H9 (cell line): ENCODE measurements around the gene YWHAH. TPM values are rescaled to one million over a fixed set of nuclear protein-coding genes. Genes with fewer than 3 reads are reported as not detected.

Source experiments
- DNase-seq: peaks from one replicate; pipeline ENCODE4 v3.0.0-alpha.2; 2017
- H2AFZ ChIP-seq: one replicate; pipeline ENCODE4 v1.6.1; 2013; ENCODE audit warnings: mild to moderate bottlenecking, low read length, control low read depth, moderate library complexity
- H2AK5ac ChIP-seq: 2 replicates; pipeline ENCODE4 v1.6.1; 2013; ENCODE audit warnings: low read length, control low read depth, mixed read lengths; ENCODE audit not compliant: insufficient read length
- H2BK120ac ChIP-seq: one replicate; pipeline ENCODE4 v1.6.1; 2013; ENCODE audit warnings: low read depth, mild to moderate bottlenecking, low read length, control low read depth, inconsistent platforms; ENCODE audit not compliant: poor library complexity, severe bottlenecking
- H2BK12ac ChIP-seq: 2 replicates; pipeline ENCODE4 v1.6.1; 2013; ENCODE audit warnings: low read length, control low read depth, mixed read lengths, low read depth; ENCODE audit not compliant: insufficient read length
- H2BK15ac ChIP-seq: 2 replicates; pipeline ENCODE4 v1.6.1; 2013; ENCODE audit warnings: low read depth, low read length, control low read depth
- H2BK20ac ChIP-seq: one replicate; pipeline ENCODE4 v1.6.1; 2013; ENCODE audit warnings: low read depth, mild to moderate bottlenecking, low read length, control low read depth, inconsistent platforms; ENCODE audit not compliant: poor library complexity, severe bottlenecking
- H2BK5ac ChIP-seq: 2 replicates; pipeline ENCODE4 v1.6.1; 2013; ENCODE audit warnings: low read length, control low read depth, mixed read lengths; ENCODE audit not compliant: insufficient read length
- H3K14ac ChIP-seq: 2 replicates; pipeline ENCODE4 v1.6.1; 2013; ENCODE audit warnings: low read length, control low read depth; ENCODE audit not compliant: insufficient read depth
- H3K18ac ChIP-seq: 2 replicates; pipeline ENCODE4 v1.6.1; 2013; ENCODE audit warnings: low read depth, mild to moderate bottlenecking, mixed read lengths, low read length, control low read depth; ENCODE audit not compliant: insufficient read length
- H3K23ac ChIP-seq: 2 replicates; pipeline ENCODE4 v1.6.1; 2013; ENCODE audit warnings: low read length, control low read depth, mixed read lengths, low read depth; ENCODE audit not compliant: insufficient read length
- H3K23me2 ChIP-seq: 2 replicates; pipeline ENCODE4 v1.6.1; 2013; ENCODE audit warnings: low read depth, mild to moderate bottlenecking, mixed read lengths, low read length, control low read depth; ENCODE audit not compliant: insufficient read length, poor library complexity, severe bottlenecking
- H3K27ac ChIP-seq: 2 replicates; pipeline ENCODE4 v1.5.1; 2013; ENCODE audit warnings: low read length, control low read depth, mixed read lengths, low read depth; ENCODE audit not compliant: insufficient read length
- H3K27me3 ChIP-seq: 2 replicates; pipeline ENCODE4 v1.6.1; 2013; ENCODE audit warnings: low read length, control low read depth, inconsistent platforms; ENCODE audit not compliant: insufficient read depth
- H3K4ac ChIP-seq: 2 replicates; pipeline ENCODE4 v1.6.1; 2013; ENCODE audit warnings: low read depth, mild to moderate bottlenecking, control low read depth, inconsistent platforms, low read length, moderate library complexity
- H3K4me1 ChIP-seq: 2 replicates; pipeline ENCODE4 v1.6.1; 2013; ENCODE audit warnings: low read length, control low read depth, inconsistent platforms; ENCODE audit not compliant: insufficient read depth
- H3K4me2 ChIP-seq: 2 replicates; pipeline ENCODE4 v1.6.1; 2013; ENCODE audit warnings: low read length, control low read depth, mixed read lengths; ENCODE audit not compliant: insufficient read length, insufficient read depth
- H3K56ac ChIP-seq: 2 replicates; pipeline ENCODE4 v1.6.1; 2013; ENCODE audit warnings: low read depth, mild to moderate bottlenecking, mixed read lengths, low read length, control low read depth; ENCODE audit not compliant: insufficient read length
- H3K79me1 ChIP-seq: 2 replicates; pipeline ENCODE4 v1.6.1; 2013; ENCODE audit warnings: low read depth, mild to moderate bottlenecking, moderate library complexity, low read length, control low read depth, inconsistent platforms; ENCODE audit not compliant: insufficient read depth, poor library complexity, severe bottlenecking
- H3K79me2 ChIP-seq: 2 replicates; pipeline ENCODE4 v1.6.1; 2013; ENCODE audit warnings: low read length, control low read depth, inconsistent platforms; ENCODE audit not compliant: insufficient read depth
- H3K9ac ChIP-seq: 2 replicates; pipeline ENCODE4 v1.6.1; 2013; ENCODE audit warnings: low read length, control low read depth, mixed read lengths; ENCODE audit not compliant: insufficient read length; ENCODE audit errors: extremely low read depth
- H3K9me3 ChIP-seq: one replicate; pipeline ENCODE4 v1.6.1; 2013; ENCODE audit warnings: low read depth, low read length, inconsistent platforms; ENCODE audit not compliant: control insufficient read depth
- H3T11ph ChIP-seq: one replicate; pipeline ENCODE4 v1.6.1; 2013; ENCODE audit warnings: mild to moderate bottlenecking, low read length, control low read depth, inconsistent platforms
- H4K20me1 ChIP-seq: one replicate; pipeline ENCODE4 v1.6.1; 2013; ENCODE audit not compliant: control insufficient read depth, insufficient read length, insufficient read depth
- H4K5ac ChIP-seq: 2 replicates; pipeline ENCODE4 v1.6.1; 2013; ENCODE audit warnings: low read depth, mild to moderate bottlenecking, mixed read lengths, low read length, control low read depth; ENCODE audit not compliant: insufficient read length
- H4K8ac ChIP-seq: replicated peaks from 2 replicates; pipeline ENCODE4 v1.6.1; 2013; ENCODE audit warnings: low read length, control low read depth, mixed read lengths, low read depth; ENCODE audit not compliant: insufficient read length
- H4K91ac ChIP-seq: 2 replicates; pipeline ENCODE4 v1.6.1; 2013; ENCODE audit warnings: low read depth, mild to moderate bottlenecking, moderate library complexity, mixed read lengths, low read length, control low read depth; ENCODE audit not compliant: insufficient read length
- H3K27ac Mint-ChIP-seq, 3 experiments: 2 replicates in 2 of 3; 3 replicates in 1 of 3; pipeline ENCODE4 v1.8.0; 2020 to 2021; ENCODE audit warnings: mixed read lengths in 3 of 3, mild to moderate bottlenecking in 1 of 3, moderate library complexity in 1 of 3
- H3K27me3 Mint-ChIP-seq: 2 replicates; pipeline ENCODE4 v1.8.0; 2021; ENCODE audit warnings: low read depth, mild to moderate bottlenecking, moderate library complexity, mixed read lengths
- H3K36me3 Mint-ChIP-seq, 3 experiments: 2 replicates in 2 of 3; 3 replicates in 1 of 3; pipeline ENCODE4 v1.8.0; 2020 to 2021; ENCODE audit warnings: low read depth in 3 of 3, mixed read lengths in 3 of 3; ENCODE audit not compliant: insufficient read depth in 1 of 3
- H3K4me1 Mint-ChIP-seq, 2 experiments: 2 replicates each; pipeline ENCODE4 v1.8.0; 2020; ENCODE audit warnings: mixed read lengths in 2 of 2
- H3K4me3 Mint-ChIP-seq, 2 experiments: 2 replicates in 1 of 2; 3 replicates in 1 of 2; pipeline ENCODE4 v1.8.0; 2020 to 2021; ENCODE audit warnings: mild to moderate bottlenecking in 2 of 2, mixed read lengths in 2 of 2, moderate library complexity in 1 of 2
- H3K9me3 Mint-ChIP-seq, 2 experiments: 2 replicates in 1 of 2; 3 replicates in 1 of 2; pipeline ENCODE4 v1.8.0; 2020; ENCODE audit warnings: mild to moderate bottlenecking in 2 of 2, mixed read lengths in 2 of 2, moderate library complexity in 1 of 2
- WGBS: extraction: QIAGEN DNeasy Blood & Tissue Kit; methylation state at CpG from one replicate; pipeline ENCODE4 v1.1.7; 2013; ENCODE audit warnings: missing lambda C conversion rate, low lambda C conversion rate, mixed read lengths; ENCODE audit not compliant: insufficient read length; ENCODE audit errors: extremely low coverage; 5-methylcytosine and 5-hydroxymethylcytosine counted together
- total RNA-seq: library from RNA; stranded (reverse); gene quantifications from 2 replicates; pipeline ENCODE4 v1.2.1, GENCODE V29; 2021
- TF ChIP-seq, protein P1 (sequence below): fragments of 200-600 bp; sonication (generic); conservative IDR thresholded peaks from 3 replicates; pipeline ENCODE4 v1.8.0; 2021; ENCODE audit warnings: antibody characterized with exemption, mild to moderate bottlenecking

YWHAH gene
- total RNA-seq, 1 experiment from 2014 or later: 250 TPM

DNA sequence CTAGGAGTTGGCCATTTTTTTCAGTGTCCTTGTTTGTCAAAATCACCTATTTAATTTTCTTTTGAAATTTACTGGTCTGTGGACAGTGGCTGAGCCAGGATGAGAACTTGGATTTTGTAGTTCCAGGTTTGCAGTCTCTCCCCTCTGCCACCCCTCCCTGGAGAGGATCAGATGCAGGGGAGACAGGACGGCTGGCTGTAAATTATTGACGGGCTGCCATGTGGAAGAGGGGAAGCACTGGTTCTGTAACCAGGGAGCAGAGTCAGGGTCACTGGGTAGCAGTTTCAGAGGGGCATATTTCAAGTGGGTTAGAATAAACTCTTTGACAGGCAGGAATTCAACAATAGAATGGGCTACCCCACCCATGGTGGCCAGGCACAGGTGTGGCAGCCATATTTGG, 20.6 kb upstream of the YWHAH start:
- Histone ChIP-seq H3K27ac (no peak overlapping the region), H3K4me1 (no peaks in the 10 kb centered on the region), H3T11ph (no peak overlapping the region), H2AK5ac (no peak overlapping the region), H3K18ac (no peak overlapping the region), H3K23ac (no peak overlapping the region), H3K56ac (no peak overlapping the region), H4K8ac (no peak overlapping the region), H3K79me2 (no peaks in the 10 kb centered on the region), H2BK20ac (no peak overlapping the region), H4K20me1 (no peaks in the 10 kb centered on the region), H2AFZ (no peak overlapping the region), H3K4ac (no peak overlapping the region), H2BK120ac (no peak overlapping the region), H3K9ac (no peak overlapping the region), H3K79me1 (no peaks in the 10 kb centered on the region), H3K27me3 (no peaks in the 10 kb centered on the region), H3K23me2 (no peaks in the 10 kb centered on the region), H3K9me3 (no peaks in the 10 kb centered on the region), H2BK5ac (no peak overlapping the region), H4K91ac (no peak overlapping the region), H3K4me2 (no peak overlapping the region), H3K14ac (no peak overlapping the region), H2BK12ac (no peak overlapping the region), H4K5ac (no peak overlapping the region), H2BK15ac (no peak overlapping the region)
- Mint-ChIP-seq H3K36me3 (no peaks in the 10 kb centered on the region; a peak in 1 of 7 replicates), H3K4me1 (peaks cover 2 to 11% of the 10 kb centered on the region in 2 experiments; a peak in 3 of 4 replicates), H3K27ac (no peak overlapping the region), H3K27me3 (peaks cover 6% of the 10 kb centered on the region), H3K9me3 (no peaks in the 10 kb centered on the region), H3K4me3 (no peak overlapping the region)
- WGBS: no CpG with 5 or more reads among the region's 2 CpGs
- DNase-seq: no peak
- TF ChIP-seq, protein P1, sequence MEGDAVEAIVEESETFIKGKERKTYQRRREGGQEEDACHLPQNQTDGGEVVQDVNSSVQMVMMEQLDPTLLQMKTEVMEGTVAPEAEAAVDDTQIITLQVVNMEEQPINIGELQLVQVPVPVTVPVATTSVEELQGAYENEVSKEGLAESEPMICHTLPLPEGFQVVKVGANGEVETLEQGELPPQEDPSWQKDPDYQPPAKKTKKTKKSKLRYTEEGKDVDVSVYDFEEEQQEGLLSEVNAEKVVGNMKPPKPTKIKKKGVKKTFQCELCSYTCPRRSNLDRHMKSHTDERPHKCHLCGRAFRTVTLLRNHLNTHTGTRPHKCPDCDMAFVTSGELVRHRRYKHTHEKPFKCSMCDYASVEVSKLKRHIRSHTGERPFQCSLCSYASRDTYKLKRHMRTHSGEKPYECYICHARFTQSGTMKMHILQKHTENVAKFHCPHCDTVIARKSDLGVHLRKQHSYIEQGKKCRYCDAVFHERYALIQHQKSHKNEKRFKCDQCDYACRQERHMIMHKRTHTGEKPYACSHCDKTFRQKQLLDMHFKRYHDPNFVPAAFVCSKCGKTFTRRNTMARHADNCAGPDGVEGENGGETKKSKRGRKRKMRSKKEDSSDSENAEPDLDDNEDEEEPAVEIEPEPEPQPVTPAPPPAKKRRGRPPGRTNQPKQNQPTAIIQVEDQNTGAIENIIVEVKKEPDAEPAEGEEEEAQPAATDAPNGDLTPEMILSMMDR: no peak
